AG20443 (cell line): Measurements from ENCODE around the gene PBX2.
"Not testable (repeated sequence)": the region's sequence is repeated elsewhere in the genome, so short reads cannot be mapped to it uniquely, and the experiment has no call there.

ENCODE experiments used
- DNase-seq: peaks from one replicate; pipeline ENCODE4 v3.0.0; 2012; ENCODE audit warnings: low spot score, mixed read lengths

The PBX2 gene

DNA sequence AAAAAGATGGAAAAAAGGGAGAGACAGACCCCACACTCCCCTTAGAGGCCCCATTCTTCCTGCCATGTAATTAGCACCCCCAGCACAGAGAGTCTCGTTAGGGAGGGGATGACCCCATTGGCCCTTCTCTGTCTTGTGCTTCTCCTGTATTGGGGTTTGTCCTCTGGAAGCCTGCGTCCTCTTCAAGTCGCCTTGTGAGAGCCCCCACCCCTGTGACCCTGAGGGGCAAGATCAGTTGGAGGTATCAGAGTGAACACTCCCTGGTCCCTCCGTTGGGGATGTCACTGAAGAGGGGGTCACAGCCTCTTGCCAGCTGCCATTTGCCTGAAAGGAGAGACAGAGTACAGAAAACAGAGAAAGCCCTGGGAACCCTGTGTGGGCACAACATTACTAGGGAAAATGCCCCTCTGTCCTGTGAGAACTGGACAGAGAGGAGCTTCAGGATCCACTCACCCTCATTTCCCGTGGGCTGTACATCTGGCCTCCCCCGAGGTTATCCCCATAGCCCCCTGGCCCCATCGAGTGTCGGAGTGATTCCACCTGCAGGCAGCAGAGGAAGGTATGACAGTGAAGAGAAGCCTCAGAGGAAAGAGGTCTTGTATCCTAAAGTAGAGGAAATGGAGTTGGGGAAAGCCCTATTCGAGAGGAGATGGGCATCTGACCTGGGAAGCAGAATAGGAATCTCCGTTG, 3.7 kb downstream of the PBX2 start:
- DNase-seq = not testable (repeated sequence)

DNA sequence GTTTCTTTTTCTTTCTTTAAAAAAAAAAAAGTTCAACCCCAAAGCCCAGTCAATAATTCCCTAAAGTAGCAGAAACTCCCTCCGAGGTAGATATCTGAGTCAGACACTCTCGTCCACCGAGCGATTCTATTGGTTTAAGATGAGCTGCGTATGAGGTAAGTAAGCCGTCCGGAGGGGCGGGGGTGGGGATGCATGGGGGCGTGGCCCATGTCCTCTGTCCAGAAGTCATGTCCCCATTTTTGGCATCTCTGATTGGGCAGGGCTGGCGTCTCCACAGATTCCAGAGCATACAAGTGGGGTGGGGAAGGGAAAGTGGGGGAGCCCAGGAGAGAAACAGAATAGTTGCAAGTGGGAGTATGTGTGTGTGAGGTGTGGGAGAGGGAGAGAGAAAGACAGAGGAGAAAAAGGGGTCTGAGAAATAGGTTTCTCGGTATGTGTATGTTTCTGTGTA, 4.3 kb downstream of the PBX2 start:
- DNase-seq = peak; percentile 80

DNA sequence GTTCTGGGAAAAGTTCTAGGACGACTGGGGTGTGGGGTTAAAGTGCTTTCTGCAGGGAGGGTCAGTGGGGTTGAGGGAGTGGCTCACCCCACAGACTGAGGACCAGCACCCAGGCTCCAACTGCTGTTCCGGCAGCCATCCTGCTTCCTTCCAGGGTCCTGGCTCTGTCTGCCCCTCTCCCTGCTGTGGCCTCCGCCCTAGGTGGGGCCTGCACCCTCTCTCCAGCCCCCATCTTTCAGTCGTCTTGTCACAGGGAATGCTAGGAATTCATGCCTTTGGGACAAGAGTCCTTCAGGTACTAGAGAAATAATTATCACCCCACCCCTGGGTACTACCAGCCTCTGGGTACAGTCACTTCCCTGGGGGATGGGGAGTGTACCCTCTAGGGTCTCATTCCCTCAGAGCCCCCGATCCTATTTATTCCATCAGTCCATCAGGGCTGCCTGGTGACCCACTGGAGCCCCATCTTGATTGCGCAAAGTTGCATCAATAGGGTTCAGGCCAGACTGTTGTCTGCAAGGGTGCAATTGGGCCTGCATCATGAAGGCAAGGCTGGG, 5.8 kb downstream of the PBX2 start, which contains the start of gene AGER:
TSS of gene AGER (minus strand) at position 170 of the 557 bp plus-strand sequence. CDS start at position 139, 31 bp downstream.
- DNase-seq = no peak

DNA sequence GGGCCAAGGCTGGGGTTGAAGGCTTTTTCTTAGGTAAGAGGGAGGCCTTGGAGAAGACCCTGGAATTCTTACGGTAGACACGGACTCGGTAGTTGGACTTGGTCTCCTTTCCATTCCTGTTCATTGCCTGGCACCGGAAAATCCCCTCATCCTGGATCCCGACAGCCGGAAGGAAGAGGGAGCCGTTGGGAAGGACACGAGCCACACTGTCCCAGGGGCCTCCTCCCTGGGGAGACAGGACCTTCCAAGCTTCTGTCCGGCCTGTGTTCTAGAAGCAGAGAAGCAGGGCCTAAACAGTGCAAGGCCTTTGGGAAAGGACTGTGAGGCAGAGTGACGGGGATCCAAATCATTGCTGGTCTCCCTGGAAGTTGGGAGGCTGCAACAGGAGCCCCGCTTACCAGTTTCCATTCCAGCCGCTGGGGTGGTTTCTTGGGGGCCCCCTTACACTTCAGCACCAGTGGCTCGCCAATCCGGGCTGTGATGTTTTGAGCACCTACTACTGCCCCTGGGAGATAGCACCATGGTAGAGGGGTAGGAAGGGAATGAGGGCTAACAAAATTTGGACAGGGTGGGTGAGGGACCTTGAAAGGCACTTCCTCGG, 6.4 kb downstream of the PBX2 start:
- no peak for DNase-seq

DNA sequence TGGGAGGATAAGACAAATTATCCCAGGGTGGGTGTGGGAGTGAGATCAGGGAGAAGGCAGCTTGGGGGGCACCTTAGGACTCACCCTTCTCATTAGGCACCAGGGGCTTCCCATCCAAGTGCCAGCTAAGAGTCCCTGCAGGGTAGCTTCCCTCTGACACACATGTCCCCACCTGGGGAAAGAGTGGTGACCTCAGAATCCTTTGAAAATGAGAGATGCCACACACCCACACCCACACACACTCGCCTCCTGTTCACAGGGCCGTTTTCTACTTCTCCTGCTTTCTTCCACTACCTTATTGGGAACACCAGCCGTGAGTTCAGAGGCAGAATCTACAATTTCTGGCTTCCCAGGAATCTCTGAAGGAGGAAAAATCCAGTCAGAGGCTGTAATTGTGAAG, 7.0 kb downstream of the PBX2 start:
- DNase-seq = no peak

DNA sequence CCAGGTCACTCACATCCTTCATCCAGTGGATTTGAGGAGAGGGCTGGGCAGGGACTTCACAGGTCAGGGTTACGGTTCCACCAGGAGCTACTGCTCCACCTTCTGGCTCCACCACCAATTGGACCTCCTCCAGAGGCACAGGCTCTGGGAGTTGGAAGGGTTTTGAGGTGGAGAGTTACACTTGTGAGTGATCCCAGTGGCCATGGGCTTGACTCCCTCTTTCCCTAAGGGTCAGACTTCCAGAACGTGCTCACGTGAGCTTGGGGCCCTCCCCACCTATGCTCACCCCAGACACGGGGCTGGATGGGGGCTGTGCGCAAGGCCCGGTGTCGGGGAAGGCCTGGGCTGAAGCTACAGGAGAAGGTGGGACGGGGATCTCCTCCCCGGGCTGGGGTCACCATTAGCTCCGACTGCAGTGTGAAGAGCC, 7.4 kb downstream of the PBX2 start:
- no peak for DNase-seq

DNA sequence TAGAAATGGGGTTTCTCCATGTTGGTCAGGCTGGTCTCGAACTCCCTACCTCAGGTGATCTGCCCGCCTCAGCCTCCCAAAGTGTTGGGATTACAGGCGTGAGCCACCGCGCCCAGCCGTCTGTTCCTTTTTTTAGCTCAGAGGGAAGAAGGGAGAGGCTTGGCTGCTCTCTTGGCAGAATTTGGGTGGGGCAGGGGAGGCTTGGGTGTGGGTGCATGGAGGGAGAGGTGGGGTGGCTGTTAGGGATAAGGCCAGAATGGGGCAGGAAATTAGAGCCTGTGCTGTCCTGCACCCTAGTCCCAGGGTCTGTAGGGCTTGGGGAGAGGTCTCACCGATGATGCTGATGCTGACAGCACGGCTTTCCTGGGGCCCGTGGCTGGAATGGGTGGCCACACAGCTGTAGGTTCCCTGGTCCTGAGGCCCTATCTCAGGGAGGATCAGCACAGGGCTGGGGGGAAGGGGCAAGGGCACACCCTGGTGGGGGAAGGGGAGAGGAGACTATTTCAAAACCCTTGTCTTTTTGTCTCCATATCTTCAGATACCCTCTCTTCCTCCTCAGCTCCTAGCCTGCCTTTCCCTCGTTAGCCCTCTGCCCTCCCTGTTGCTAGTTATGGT, 8.0 kb downstream of the PBX2 start:
- DNase-seq = no peak

DNA sequence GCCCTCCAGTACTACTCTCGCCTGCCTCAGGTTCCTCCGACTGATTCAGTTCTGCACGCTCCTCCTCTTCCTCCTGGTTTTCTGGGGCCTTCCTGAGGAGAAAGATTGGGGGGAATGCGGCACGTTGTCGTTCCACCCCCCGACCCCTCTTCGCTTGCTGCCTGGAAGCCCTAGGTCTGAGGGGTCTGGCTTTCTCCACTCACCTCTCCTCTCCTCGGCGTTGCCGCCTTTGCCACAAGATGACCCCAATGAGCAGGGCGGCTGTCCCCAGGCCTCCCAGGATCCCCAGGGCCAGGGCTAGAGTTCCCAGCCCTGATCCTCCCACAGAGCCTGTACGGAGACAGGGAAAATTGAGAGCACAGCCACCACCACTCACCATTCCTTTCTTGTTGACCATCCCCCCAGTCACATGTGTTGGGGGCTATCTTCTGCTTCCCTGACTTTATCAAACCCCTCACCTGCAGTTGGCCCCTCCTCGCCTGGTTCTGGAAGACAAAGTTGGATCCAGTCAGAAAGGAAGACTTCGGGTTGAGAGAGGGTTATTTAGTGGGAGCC, 8.8 kb downstream of the PBX2 start:
- DNase-seq = no peak

DNA sequence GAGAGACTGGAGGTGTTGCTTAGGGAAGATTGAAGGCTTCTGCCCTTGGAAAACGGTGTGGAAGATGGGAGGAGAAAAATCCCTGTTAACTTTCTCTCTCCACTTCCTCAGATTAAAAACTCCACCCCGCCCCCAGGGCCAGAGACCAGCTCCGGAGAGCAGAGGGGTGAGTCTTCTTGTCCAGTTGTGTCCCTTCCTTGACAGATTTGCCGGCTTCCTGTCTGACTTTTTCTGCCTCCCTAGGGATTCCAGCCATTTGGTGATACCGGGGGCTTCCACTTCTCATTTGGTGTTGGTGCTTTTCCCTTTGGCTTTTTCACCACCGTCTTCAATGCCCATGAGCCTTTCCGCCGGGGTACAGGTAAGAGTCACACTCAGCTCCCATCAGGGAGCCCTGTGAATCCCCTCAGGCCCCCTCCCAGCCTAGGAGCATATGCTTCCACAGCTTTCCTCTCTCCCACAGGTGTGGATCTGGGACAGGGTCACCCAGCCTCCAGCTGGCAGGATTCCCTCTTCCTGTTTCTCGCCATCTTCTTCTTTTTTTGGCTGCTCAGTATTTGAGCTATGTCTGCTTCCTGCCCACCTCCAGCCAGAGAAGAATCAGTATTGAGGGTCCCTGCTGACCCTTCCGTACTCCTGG, 10.1 kb downstream of the PBX2 start:
- DNase-seq = no peak

DNA sequence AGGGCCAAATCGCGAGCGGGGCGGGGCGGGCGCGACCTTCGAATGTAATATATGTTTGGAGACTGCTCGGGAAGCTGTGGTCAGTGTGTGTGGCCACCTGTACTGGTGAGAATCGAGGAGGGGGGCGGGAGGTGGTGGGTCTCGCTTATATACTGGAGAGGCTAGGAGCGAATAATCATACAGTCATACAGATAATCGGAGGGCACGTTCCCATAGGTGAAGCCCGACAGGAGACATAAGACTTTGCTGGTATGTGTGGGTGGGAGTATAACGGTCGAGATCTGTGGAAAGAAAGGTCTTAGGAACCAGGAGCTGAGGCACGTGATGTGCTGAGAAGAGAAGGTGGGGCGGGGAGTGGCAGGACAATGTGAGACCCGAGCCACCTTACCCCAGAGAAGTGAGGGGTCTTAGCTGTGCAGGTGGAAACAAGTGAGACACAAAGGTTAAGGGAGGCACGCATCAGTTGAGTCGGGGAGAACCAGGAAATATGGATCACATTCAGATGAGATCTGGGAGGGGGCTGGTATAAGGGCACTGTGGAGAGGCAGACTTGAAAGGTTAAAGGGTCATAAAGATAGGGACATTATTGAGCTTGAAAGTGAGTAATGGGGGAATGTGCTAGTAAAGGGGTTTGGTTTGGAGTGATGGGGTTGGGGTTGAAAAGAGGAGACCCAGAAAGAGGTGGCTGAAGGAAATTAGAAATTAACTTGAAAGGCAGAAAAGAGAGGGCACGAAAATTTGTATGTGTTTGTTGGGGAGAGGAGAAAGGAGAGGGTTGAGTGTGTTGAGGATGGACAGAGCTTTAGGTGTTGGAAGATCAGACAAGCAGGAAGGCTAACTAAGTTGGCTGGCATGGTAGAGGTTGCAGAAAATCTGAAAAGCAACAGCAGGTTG, 11.2 kb downstream of the PBX2 start:
- DNase-seq = no peak

DNA sequence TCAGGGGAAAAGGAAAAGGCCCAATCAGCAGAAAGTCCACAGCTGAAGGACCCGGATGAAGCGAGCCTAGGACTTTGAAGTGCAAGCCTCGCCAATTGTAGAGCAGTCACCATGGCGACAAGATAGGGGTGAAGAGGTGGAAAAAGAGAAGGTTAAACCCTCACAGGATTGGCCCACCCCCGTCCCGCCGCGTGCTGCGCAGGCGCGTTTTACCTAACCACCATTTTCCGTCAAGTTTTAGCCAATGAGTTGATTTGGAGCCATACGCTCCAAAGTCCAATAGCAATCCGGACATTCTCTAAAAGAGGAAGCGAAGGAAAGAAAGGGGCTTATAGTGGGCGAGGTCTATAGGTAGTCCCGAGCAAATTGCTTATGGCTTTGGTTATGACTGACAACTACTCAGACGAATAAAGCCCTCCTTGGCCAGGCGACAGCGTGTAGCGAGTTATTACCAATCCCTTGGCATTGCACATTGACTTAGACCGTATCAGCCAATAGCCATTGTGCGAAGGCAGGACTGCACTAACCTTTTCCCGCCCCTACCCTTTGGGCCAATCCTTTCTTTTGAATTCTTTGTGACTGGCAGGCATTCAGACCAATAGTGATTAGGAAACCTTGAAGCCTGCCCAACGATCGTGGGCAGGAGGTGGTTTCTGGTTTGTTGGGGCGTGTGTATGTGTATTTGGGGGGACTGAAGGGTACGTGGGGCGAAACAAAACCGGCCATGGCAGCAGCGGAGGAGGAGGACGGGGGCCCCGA, 12.0 kb downstream of the PBX2 start, which contains the start of gene RNF5:
TSS of gene RNF5 (plus strand) at position 618 of the 759 bp plus-strand sequence. CDS start at position 725, 107 bp downstream.
- peak; percentile 96 for DNase-seq

DNA sequence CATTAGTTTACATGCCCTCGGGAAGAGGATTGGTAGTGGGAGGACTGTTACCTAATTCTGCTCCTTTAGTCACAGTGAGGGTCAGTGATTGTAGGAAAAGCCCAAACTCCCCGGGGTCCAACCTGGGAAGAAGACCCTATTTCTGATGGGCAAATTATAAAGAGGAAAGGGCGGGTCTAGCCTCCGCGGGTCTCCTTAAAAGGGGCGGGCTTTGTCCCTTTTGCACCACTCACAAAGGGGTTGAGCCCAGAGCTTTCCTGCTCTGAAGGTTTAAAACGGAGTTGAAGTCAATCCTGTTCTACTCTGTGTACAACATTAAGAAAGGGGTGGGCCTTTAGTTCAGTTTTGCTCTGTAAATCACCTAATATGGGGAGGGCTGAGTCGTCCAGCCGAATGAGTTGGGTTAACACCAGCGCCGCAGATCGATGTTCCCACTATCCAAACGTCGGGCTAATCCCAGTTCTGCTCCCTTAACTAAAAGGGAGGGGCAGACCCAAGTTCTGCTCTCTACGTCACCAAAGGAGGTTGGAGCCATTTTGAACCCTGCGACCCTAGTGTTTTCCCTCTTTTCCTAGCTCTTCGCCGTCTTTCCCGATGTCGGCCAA, 12.7 kb downstream of the PBX2 start:
- no peak for DNase-seq

DNA sequence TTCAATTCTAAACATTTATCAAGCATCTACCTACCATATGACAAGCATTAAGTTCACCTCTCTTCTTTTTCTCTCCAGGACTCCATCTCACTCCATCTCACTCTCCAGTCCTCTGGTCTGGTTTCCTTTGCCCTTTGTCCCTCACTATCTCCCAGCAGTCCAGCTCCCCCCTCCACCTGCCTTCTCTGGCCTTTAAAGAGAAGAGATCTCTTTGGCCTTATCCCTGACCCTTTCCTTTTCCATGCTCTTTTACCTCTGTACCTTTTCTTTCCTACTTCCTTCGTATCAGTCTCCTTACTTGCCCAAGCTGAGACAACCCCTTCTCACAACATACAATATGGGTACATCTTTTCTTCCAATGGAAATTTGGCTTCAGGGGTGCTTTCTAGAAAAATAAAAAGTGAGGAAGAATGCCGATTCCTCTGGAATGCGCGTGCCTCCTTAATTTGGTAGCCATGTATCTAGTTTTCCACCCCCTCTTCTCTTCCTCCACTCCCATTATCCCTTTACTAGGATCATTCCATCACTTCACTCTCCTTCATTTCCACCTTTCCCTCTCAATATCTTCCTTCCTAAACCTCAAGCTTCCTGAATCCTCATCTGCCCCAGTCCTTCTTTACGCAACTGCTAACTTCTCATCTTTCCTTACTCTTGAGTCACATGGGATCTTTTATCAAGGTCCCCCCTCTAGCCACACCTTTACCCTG, 13.4 kb downstream of the PBX2 start:
- DNase-seq = no peak

DNA sequence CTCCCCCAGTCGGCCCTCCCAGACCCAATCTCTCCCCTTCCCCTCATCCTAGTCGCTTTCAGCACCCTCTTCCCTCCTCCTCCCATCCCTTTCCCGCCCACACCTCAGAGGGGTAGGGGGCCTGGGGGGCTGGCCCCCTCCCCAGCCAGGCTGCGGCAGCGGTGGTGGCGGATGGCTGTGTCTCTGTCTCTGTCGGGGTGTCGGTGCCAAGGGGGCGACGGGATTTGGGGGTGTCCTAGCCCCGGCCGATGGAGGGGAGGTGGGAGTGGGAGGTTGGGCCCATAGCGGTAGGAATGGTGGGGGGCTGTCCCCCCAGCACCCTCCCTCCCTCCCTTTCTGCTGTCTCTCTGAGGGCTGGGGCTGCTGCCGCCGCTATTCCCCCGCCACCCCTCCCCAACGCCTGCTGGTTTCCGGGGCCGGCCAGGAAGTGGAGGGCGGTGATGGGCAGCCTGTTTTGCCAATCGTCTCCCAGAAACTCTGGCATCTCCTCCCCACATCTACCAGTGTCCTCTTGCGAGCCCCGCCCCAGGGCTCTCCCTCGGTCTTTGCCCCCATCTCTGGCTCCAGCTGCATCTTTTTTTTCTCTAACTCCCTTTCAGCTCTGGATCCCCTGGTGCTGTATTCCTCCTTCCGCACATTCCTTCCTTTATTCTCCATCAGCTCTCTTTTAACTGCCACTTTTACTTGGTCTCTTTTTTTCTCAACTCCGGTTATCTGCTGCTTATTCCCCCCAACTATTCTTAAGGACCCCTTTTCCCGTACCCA, 14.1 kb downstream of the PBX2 start, which contains the start of gene AGPAT1:
TSS of gene AGPAT1 (minus strand) at position 374 of the 765 bp plus-strand sequence. CDS start 4,588 bp downstream, outside the sequence.
- DNase-seq = peak; percentile 97

DNA sequence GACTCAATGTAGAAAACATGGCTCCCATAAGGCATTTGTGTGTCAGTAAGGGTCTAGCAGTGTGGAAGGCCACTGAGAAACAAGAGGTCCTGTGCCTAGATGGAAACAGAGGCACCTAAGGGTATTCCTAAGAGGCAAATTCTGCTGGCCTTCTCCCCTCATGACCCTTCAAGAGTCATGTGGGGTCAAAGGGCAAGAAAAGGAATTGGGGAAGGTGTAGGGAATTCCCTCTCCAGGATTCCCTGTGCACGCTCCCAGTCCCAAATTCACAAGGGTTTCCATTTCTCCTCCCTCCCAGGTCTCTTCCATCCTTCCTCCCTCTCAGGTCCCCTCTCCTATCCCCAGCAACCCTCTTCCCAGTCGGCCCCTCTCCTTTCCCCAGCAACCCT, 14.7 kb downstream of the PBX2 start:
- DNase-seq = no peak

DNA sequence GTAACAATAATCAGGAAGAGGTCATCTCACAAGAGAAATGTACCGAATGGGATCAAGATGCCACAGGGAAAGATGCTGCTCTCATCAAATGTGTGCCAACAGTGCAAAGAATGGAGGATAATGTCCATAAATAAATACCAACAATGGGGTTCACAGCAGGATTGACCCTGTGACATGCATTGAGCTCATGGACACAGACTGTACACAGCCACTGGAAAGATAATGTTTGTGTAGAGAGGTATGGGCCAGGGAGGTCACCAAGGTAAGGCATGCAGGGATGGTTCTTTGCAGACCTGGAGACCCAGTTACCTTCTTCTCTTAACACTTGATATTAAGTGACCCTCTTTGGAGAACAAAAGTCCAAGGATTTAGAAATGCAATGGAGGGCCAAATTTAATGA, 15.6 kb downstream of the PBX2 start:
- DNase-seq = no peak

DNA sequence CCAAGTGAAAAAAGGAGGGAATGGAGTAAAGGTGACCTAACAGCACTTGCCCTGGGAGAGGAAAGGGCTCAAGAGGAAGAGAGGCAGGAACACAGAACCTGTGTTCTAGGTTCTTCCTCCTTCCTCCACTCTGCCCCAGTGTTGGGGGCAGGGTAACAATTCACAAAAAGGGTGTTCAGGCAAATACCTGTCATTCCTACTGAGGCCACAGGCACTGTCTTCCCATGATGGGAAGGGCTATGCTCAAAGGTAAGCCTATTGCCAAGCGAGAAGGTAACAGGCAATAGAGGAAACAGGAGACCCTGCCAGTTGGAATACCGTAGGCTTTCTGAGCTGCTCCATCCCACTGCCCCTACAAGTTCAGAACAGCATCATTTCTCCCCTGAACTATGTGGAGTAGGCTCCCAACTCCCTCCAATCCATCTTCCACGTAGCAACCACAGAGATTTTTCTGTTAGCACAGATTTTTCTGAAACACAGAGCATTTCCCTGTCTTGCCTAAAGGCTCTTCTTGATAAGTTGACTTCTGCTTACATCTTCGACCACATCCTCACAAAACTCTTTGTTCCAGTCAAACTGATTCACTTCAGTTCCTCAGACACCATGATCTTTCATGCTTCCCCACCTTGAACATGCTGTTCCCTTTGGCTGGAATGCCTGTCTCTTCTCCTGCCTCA, 16.8 kb downstream of the PBX2 start:
- no peak for DNase-seq

DNA sequence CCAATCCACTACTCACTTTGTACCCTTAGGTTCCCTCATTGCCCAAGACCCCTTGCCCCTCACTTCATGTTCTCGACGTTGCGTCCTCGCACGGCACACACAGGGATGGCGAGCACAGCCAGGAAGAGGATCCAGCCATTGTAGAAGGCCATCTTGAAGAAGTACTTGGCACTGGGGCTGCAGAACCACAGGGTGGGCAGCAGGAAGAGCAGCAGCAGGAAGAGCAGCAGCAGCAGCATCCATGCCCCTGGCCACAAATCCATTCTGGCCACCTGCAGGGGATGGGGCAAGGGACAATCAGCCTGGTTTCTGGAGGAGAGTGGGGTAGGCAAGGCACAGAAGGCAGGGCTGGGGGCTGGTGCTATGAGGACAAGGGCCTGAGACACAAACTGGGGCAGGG, 18.8 kb downstream of the PBX2 start:
- DNase-seq = no peak
